WI38 (cell line): ENCODE measurements around the gene FBXO11.
"Not testable (repeated sequence)": the region's sequence is repeated elsewhere in the genome, so short reads cannot be mapped to it uniquely, and the experiment has no call there.

Source experiments
- H3K4me3 ChIP-seq: 2 replicates; pipeline ENCODE4 v1.5.1; 2011; ENCODE audit warnings: low read depth, mild to moderate bottlenecking, control low read depth, low read length
- TF ChIP-seq, protein P1 (sequence below): IDR thresholded peaks from 2 replicates; pipeline ENCODE4 v1.5.1; 2012; ENCODE audit warnings: low read depth, mild to moderate bottlenecking, control low read depth, low read length

The FBXO11 gene

DNA sequence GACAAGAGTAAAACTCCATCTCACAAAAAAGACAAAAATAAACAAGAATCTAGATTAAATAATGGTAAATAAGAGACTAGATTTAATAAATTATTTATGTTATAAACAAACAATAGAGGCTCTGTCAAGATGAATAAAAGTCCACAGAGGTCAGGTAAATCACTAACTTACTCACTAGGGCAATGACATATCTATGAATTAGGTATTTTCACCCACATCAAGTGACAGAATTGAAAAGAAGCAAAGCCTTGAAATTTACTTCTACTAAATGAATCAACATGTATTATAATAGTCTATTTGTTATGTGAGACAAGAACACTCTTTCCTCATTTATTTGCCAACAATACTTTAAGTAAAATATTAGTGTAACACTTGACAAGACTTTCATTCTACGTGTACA, 41.7 kb downstream of the FBXO11 start:
- no peak overlapping the region for H3K4me3 ChIP-seq
- TF ChIP-seq, protein P1, sequence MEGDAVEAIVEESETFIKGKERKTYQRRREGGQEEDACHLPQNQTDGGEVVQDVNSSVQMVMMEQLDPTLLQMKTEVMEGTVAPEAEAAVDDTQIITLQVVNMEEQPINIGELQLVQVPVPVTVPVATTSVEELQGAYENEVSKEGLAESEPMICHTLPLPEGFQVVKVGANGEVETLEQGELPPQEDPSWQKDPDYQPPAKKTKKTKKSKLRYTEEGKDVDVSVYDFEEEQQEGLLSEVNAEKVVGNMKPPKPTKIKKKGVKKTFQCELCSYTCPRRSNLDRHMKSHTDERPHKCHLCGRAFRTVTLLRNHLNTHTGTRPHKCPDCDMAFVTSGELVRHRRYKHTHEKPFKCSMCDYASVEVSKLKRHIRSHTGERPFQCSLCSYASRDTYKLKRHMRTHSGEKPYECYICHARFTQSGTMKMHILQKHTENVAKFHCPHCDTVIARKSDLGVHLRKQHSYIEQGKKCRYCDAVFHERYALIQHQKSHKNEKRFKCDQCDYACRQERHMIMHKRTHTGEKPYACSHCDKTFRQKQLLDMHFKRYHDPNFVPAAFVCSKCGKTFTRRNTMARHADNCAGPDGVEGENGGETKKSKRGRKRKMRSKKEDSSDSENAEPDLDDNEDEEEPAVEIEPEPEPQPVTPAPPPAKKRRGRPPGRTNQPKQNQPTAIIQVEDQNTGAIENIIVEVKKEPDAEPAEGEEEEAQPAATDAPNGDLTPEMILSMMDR: no peak

DNA sequence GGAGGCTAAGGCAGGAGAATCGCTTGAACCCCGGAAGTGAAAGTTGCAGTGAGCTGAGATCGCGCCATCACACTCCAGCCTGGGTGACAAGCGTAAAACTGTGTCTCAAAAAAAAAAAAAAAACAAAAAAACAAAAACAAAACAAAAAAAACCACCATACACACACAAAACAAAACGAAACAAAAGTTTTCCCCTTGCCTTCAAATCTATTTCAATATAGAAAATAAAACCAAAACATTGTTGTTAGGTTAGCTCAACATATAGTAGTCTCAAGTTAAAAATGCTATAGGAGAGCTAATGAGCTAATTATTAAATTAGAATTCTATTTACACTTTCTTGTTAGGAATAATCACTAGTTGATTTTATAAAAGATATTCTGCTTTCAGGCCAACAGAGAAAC, 43.3 kb downstream of the FBXO11 start:
- H3K4me3 ChIP-seq: no peak overlapping the region
- TF ChIP-seq, protein P1: no peak

DNA sequence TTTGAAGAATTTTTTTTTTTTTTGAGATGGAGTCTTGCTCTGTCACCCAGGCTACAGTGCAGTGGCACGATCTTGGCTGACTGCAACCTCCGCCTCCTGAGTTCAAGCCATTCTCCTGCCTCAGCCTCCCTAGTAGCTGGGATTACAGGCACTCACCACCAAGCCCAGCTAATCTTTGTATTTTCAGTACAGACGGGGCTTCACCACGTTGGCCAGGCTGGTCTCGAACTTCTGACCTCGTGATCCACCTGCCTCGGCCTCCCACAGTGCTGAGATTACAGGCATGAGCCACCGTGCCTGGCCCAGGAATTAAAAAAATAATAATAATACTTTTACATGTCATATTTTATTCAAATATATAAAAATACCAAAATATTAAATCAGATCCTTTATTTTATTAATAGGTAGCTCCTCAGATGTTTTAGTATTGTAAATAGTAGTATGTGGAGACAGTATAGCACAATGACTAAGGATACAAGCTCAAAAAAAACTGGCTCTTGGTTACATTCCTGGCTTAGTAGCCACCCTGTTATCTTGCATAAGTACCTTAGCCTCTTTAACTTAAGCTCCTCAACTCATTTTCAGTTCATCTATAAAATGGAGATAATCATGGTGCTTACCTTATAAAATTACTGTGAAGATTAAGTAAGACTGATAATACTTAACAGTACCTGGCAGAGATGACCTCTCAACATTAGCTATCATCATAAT, 53.1 kb downstream of the FBXO11 start:
- not testable (repeated sequence) for H3K4me3 ChIP-seq

DNA sequence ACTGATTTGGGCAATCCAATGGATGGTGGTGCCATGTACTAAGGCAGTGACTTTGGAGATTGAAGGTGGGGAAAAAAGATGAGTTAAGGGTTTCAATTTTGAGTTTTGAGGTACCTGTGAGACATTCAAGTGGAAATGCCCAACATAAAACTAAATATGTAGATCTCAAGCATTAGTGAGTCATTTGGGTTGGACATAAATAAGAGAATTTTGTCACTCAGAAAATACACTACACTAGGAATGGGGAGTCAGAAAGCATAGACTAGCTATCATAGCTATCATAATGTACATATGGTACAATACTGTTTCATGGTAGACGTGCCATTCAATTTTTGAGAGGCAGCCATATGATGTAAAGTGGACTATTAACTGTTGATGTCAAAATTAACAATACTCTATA, 56.1 kb downstream of the FBXO11 start:
- TF ChIP-seq, protein P1: no peak
- H3K4me3 ChIP-seq: no peak overlapping the region

DNA sequence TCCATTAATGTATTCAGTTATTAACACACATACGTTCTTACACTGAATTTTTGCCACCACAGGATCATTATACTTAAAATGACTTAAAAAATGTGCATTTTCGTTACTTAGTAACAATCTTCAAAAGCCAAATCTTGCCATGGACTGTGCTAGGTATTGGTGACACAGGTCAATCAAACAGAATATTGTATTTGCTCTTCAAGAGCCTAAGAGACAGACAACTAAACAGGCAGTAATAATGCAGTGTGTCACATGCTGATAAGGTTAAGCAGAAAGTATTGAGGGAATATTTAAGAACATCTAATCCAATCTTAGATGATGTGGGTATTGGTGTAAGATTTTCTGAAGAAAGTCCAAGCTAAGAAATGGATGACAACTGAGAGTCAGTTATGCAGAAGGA, 56.9 kb downstream of the FBXO11 start:
- TF ChIP-seq, protein P1: no peak

DNA sequence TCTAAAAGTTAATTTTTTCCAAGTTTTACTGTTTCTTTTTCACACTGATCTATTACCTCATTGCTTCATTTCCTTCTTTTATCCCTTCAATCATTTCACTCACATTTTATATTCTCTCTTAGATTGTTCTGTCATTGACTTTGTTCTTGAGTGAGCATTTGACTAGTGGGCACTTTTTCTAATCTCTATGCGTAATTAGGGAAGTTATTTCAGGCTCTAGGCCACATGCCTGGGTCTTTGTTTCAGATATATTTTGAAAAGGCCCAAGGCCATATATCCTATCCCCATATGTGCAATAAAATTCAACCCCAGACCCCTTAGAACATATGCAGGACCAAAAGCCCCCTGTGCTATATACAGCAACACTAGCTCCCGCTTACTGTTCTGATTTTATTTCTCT, 62.1 kb downstream of the FBXO11 start:
- TF ChIP-seq, protein P1: no peak
- H3K4me3 ChIP-seq: no peak overlapping the region

More for the DNA sequence above, 56.9 kb downstream of the FBXO11 start:
- H3K4me3 ChIP-seq: no peak overlapping the region

DNA sequence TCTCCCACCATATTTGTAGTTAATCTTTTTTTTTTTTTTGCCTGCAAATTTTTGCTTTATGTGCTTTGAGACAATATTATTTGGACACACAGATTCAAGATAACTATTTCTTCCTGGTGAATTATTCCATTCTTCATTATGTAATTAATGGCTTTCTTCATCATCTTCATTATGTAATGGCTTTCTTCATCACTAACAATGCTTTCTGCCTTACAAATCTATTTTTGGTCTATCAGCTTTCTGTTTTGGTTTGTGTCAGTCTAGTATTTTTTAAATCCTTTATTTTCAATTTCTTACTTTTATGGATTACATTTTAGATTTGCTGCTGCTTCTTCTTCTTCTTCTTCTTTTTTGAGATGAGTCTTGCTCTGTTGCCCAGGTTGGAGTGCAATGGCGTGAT, 62.9 kb downstream of the FBXO11 start:
- TF ChIP-seq, protein P1: no peak
- no peak overlapping the region for H3K4me3 ChIP-seq

DNA sequence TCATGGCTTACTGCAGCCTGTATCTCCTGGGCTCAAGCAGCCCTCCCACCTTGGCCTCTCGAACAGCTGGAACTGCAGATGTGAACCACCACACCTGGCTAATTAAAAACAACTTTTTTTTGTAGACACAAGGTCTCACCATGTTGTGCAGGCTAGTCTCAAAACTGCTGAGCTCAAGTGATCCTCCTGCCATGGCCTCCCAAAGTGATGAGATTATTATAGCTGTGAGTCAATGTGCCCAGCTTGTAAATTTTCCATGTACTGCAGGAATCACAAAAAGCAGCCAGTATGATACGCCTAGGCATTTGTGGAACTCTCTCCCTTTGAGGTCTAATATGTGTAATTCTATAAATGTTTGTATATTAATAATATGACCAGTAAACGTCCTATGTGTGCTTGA, 63.5 kb downstream of the FBXO11 start:
- TF ChIP-seq, protein P1: no peak
- H3K4me3 ChIP-seq: no peak overlapping the region
